Panc1 (cell line): ENCODE results near the gene SEMA5B.

Experiments
- CTCF ChIP-seq: fragments of 450-650 bp; IDR thresholded peaks from 2 replicates; pipeline ENCODE4 v1.5.1; 2017; ENCODE audit warnings: mild to moderate bottlenecking
- SIN3A ChIP-seq: IDR thresholded peaks from 2 replicates; pipeline ENCODE4 v1.6.1; 2012; ENCODE audit warnings: low read depth, mild to moderate bottlenecking, low read length, moderate library complexity, borderline replicate concordance; ENCODE audit not compliant: insufficient read depth

DNA sequence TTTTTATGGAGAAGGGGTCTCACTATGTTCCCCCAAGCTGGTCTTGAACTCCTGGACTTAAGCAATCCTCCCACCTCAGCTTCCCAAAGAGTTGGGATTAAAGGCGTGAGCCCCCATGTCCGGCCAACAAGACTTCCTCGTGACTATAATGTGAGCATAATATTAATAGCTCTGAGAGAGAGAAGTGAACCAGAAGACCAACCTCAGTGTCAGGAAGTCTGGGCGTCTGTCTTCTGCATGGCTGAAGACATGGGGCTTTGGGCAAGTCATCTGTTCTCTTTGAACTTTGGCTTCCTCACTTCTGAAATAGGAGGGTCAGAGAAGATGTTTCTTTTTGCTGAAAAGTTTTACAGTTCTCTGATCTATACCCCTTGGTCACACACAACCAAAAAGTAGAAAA lies 140.6 kb downstream of the SEMA5B start:
- no peak for TF ChIP-seq SIN3A
- no peak for TF ChIP-seq CTCF
